Panc1 (cell line): ENCODE measurements around the gene IGFALS. TPM values are rescaled to one million over a fixed set of nuclear protein-coding genes. Genes with fewer than 3 reads are reported as not detected.

Experiments
- ATAC-seq: fragments of 200-7000 bp; cut with Tn5 transposase; 2 replicates; pipeline ENCODE4 v1.9.1; 2020; ENCODE audit warnings: mild to moderate bottlenecking, moderate library complexity
- BruUV-seq: library from RNA; stranded (reverse); fragments of 400-500 nt; replicated peaks from 2 replicates; lab custom pipeline; 2021; lab: Mats Ljungman, UMichigan
- CTCF ChIA-PET: fragments of 300-600 bp; sonication (Branson Sonifier 250); formaldehyde crosslinking; loops from one replicate; lab custom pipeline; 2022; ENCODE audit warnings: antibody characterized with exemption; lab: Charles Lee
- POLR2A ChIA-PET: fragments of 300-600 bp; sonication (Branson Sonifier 250); formaldehyde crosslinking; loops from one replicate; lab custom pipeline; 2022; ENCODE audit warnings: antibody characterized with exemption; lab: Charles Lee
- DNase-seq: peaks from one replicate; pipeline ENCODE4 v3.0.0-alpha.2; 2010; ENCODE audit warnings: low read depth, low spot score
- H3K27ac ChIP-seq: 2 replicates; pipeline ENCODE4 v1.5.1; 2011; ENCODE audit warnings: mild to moderate bottlenecking, low read length, inconsistent platforms
- H3K27me3 ChIP-seq: fragments of 200-500 bp; sonication (Bioruptor generic); 2 replicates; pipeline ENCODE4 v1.6.0; 2014; ENCODE audit warnings: low read length, inconsistent platforms; ENCODE audit not compliant: control insufficient read depth, insufficient read depth
- H3K36me3 ChIP-seq: fragments of 200-500 bp; sonication (Bioruptor generic); 2 replicates; pipeline ENCODE4 v1.5.1; 2014; ENCODE audit warnings: inconsistent platforms, mild to moderate bottlenecking, low read length, moderate library complexity; ENCODE audit not compliant: control insufficient read depth, insufficient read depth
- H3K4me1 ChIP-seq: 2 replicates; pipeline ENCODE4 v1.5.1; 2011; ENCODE audit warnings: inconsistent platforms, mild to moderate bottlenecking, low read length, moderate library complexity; ENCODE audit not compliant: control insufficient read depth, insufficient read depth
- H3K4me3 ChIP-seq, 2 experiments: 2 replicates each; pipeline ENCODE4 v1.5.1; 2011 to 2012; ENCODE audit warnings: low read depth in 2 of 2, low read length in 2 of 2, mild to moderate bottlenecking in 2 of 2, inconsistent platforms in 1 of 2, moderate library complexity in 1 of 2
- H3K9me3 ChIP-seq: fragments of 200-500 bp; sonication (Bioruptor generic); 2 replicates; pipeline ENCODE4 v1.5.1; 2014; ENCODE audit warnings: low read depth, mild to moderate bottlenecking, inconsistent platforms, low read length, moderate library complexity; ENCODE audit not compliant: control insufficient read depth, insufficient read depth
- POLR2AphosphoS5 ChIP-seq: IDR thresholded peaks from 2 replicates; pipeline ENCODE4 v1.6.1; 2012; ENCODE audit warnings: mild to moderate bottlenecking, low read depth, low read length, moderate library complexity
- REST ChIP-seq, 2 experiments: IDR thresholded peaks; 2 replicates each; pipeline ENCODE4 v1.6.1; 2011 to 2012; ENCODE audit warnings: low read depth in 2 of 2, control low read depth in 1 of 2, low read length in 1 of 2, mild to moderate bottlenecking in 1 of 2, moderate library complexity in 1 of 2; ENCODE audit not compliant: insufficient read depth in 1 of 2
- SIN3A ChIP-seq: IDR thresholded peaks from 2 replicates; pipeline ENCODE4 v1.6.1; 2012; ENCODE audit warnings: low read depth, mild to moderate bottlenecking, low read length, moderate library complexity, borderline replicate concordance; ENCODE audit not compliant: insufficient read depth
- TCF7L2 ChIP-seq: IDR thresholded peaks from 2 replicates; pipeline ENCODE4 v1.6.1; 2011; ENCODE audit warnings: mild to moderate bottlenecking, low read depth, low read length, inconsistent platforms
- in situ Hi-C: cut with HindIII; loops from 2 replicates; pipeline ENCODE4 v1.10.0; 2016; ENCODE audit warnings: low sequenced_read_pairs, low pct_unique_long_range_greater_than_20kb
- intact Hi-C: fragments of 100-400 bp; cut with micrococcal nuclease; formaldehyde crosslinking; loops from one replicate; pipeline ENCODE4 v1.10.0; 2022; ENCODE audit not compliant: unreplicated experiment
- total RNA-seq: library from RNA; stranded (reverse); gene quantifications from one replicate; pipeline ENCODE4 v1.2.1, GENCODE V29; 2021; ENCODE audit not compliant: unreplicated experiment
- TF ChIP-seq, protein P1 (sequence below): fragments of 450-650 bp; IDR thresholded peaks from 2 replicates; pipeline ENCODE4 v1.5.1; 2017; ENCODE audit warnings: mild to moderate bottlenecking

The IGFALS gene
- total RNA-seq, 1 experiment from 2014 or later = 0.10 TPM

DNA sequence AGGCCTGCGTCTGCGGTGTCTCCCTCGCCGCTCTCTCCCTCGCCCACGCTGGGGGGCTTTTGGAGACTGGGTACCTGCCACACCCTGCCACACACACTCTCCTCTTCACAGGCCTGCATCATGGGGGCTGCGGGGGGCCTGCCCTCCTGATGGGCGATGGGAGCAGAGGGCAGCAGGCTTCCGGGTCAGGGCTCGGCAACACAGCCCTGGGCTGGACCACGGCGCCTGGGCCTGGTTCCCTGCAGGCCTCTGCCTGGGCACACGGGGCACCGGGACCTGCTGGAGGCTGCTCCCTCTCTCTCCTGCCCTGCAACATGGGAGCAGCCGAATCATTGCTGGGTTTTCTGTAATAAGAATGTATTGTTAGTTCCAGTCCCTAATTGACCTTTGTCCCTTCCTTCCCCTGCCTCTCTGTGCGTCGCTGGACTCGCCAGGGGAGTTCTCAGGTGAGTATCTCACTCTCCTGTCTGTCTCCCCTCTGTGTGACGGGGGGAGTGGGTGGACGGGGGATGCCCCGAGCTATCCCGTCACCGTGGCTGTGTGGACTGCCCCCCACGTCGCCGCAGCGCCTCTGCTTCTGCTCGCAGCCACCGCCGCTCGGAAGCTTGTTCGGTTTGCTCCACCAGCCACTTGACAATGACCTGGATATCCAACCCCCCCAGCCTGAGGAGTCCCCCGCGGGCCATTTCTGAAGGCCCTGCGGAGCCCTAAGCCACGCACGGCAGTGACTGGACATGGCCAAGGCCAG is 35.6 kb downstream of the IGFALS start:
- H3K4me1 ChIP-seq = no peaks in the 10 kb centered on the region
- DNase-seq (no peak), ATAC-seq (no peak; the same call in 1 of the 2 replicates)
- TF ChIP-seq SIN3A (no peak), POLR2AphosphoS5 (no peak), REST (IDR thresholded peaks at IDR 0.05; ENCODE audit: insufficient read depth in 1 of 2, low read depth in 2 of 2, low read length in 1 of 2) (no peak), TCF7L2 (no peak)
- TF ChIP-seq, protein P1, sequence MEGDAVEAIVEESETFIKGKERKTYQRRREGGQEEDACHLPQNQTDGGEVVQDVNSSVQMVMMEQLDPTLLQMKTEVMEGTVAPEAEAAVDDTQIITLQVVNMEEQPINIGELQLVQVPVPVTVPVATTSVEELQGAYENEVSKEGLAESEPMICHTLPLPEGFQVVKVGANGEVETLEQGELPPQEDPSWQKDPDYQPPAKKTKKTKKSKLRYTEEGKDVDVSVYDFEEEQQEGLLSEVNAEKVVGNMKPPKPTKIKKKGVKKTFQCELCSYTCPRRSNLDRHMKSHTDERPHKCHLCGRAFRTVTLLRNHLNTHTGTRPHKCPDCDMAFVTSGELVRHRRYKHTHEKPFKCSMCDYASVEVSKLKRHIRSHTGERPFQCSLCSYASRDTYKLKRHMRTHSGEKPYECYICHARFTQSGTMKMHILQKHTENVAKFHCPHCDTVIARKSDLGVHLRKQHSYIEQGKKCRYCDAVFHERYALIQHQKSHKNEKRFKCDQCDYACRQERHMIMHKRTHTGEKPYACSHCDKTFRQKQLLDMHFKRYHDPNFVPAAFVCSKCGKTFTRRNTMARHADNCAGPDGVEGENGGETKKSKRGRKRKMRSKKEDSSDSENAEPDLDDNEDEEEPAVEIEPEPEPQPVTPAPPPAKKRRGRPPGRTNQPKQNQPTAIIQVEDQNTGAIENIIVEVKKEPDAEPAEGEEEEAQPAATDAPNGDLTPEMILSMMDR = no peak
- H3K4me3 ChIP-seq = no peak overlapping the region
- no peak overlapping the region for H3K27ac ChIP-seq
- H3K27me3 ChIP-seq = no peaks in the 10 kb centered on the region
- POLR2A ChIA-PET = no interaction called here
- H3K9me3 ChIP-seq = no peaks in the 10 kb centered on the region
- no peaks in the 10 kb centered on the region for H3K36me3 ChIP-seq
- CTCF ChIA-PET = no interaction called here
- intact Hi-C loops = no loop called here
- in situ Hi-C loops = no loop called here
- BruUV-seq = no TSS peak

- Histone ChIP-seq H3K27me3 (no peaks in the 10 kb centered on the region), H3K9me3 (no peaks in the 10 kb centered on the region), H3K27ac (no peak overlapping the region), H3K4me1 (no peaks in the 10 kb centered on the region), H3K36me3 (0 out of 2 replicates have a peak, but pooled peaks cover 3% of the 10 kb centered on the region), H3K4me3 (no peak overlapping the region)
- DNase-seq = no peak
- TF ChIP-seq REST (IDR thresholded peaks at IDR 0.05; ENCODE audit: insufficient read depth in 1 of 2, low read depth in 2 of 2, low read length in 1 of 2) = no peak
- no peak for TF ChIP-seq SIN3A
- no peak for TF ChIP-seq TCF7L2
- no peak for TF ChIP-seq POLR2AphosphoS5
- TF ChIP-seq, protein P1 = no peak
- intact Hi-C loops = no loop called here
- in situ Hi-C loops = no loop called here
- CTCF ChIA-PET = no interaction called here
- POLR2A ChIA-PET = interaction anchor here (0.7 kb wide), 1 partner anchor 14 kb away, joined by 10 read pairs; no protein-coding TSS in a partner anchor
- no peak for ATAC-seq
- no TSS peak for BruUV-seq
Measured at GRCh38 chr16:1754204-1754603, 39.3 kb downstream of the IGFALS start.
